Thyroid gland (tissue), 4 donors: Measurements from ENCODE around the gene GRN. TPM values are rescaled to one million over a fixed set of nuclear protein-coding genes. Genes with fewer than 3 reads are reported as not detected.

ENCODE experiments used
- DNase-seq, 2 donors: peaks; one replicate each; pipeline ENCODE4 v3.0.0-alpha.2; 2019
- H3K27ac ChIP-seq, 3 donors: fragments of 200-600 bp; sonication (generic); 1 replicate in 2 of 3; 2 replicates in 1 of 3; pipeline ENCODE4 v1.5.1; 2016 to 2019; ENCODE audit warnings: mild to moderate bottlenecking in 1 of 3, moderate library complexity in 1 of 3
- H3K27me3 ChIP-seq: fragments of 200-600 bp; sonication (generic); one replicate; pipeline ENCODE4 v1.5.1; 2019
- H3K36me3 ChIP-seq, 2 donors: fragments of 200-600 bp; sonication (generic); one replicate each; pipeline ENCODE4 v1.5.1; 2016 to 2019
- H3K4me1 ChIP-seq, 2 donors: fragments of 200-600 bp; sonication (generic); one replicate each; pipeline ENCODE4 v1.5.1; 2017 to 2019
- H3K4me3 ChIP-seq, 3 donors: fragments of 200-600 bp; sonication (generic); replicated peaks in 1 of 3; 1 replicate in 2 of 3; 2 replicates in 1 of 3; pipeline ENCODE4 v1.5.1; 2016; ENCODE audit warnings: mild to moderate bottlenecking in 1 of 3
- H3K9me3 ChIP-seq: fragments of 200-600 bp; sonication (generic); one replicate; pipeline ENCODE4 v1.5.1; 2017
- CTCF ChIP-seq, 6 experiments: fragments of 200-600 bp in 3 of 6; fragments of 450-650 bp in 3 of 6; sonication (generic) in 3 of 6; IDR thresholded peaks; one replicate each; pipeline ENCODE4 v1.5.1; 2016 to 2019; ENCODE audit warnings: antibody characterized with exemption in 6 of 6, mild to moderate bottlenecking in 2 of 6, inconsistent platforms in 1 of 6, moderate library complexity in 1 of 6
- POLR2A ChIP-seq, 2 donors: fragments of 450-650 bp; IDR thresholded peaks; one replicate each; pipeline ENCODE4 v1.6.1; 2017; ENCODE audit warnings: antibody characterized with exemption in 2 of 2, mild to moderate bottlenecking in 2 of 2, moderate library complexity in 1 of 2
- WGBS, 2 donors: methylation state at CpG; one replicate each; pipeline ENCODE4 v1.1.5; 2017; 5-methylcytosine and 5-hydroxymethylcytosine counted together
- intact Hi-C: fragments of 100-400 bp; cut with DNase I; formaldehyde crosslinking; loops from one replicate; pipeline ENCODE4 v1.15.1; 2023
- total RNA-seq, 4 donors: library from RNA; depleted of rRNA; stranded (reverse); fragments of >200 nt; gene quantifications; one replicate each; pipeline ENCODE4 v1.2.3, GENCODE V29; 2016

Gene GRN
- total RNA-seq, 4 donors from 2014 or later = 259 to 292 (median 264) TPM

GRCh38 chr17:44311562-44312181 lies 33.4 kb upstream of the GRN start:
- 94 to 98% methylated on average over 1 to 4 of the region's 5 CpGs for WGBS, 2 donors
- intact Hi-C loops = no loop called here
- Histone ChIP-seq H3K4me3 (no peak overlapping the region), H3K36me3 (no peaks in the 10 kb centered on the region), H3K9me3 (no peaks in the 10 kb centered on the region), H3K27me3 (no peaks in the 10 kb centered on the region), H3K27ac (no peak overlapping the region), H3K4me1 (peaks cover 14 to 39% of the 10 kb centered on the region in 2 donors)
- DNase-seq = no peak
- TF ChIP-seq POLR2A (IDR thresholded peaks at IDR 0.05) = no peak
- TF ChIP-seq CTCF (IDR thresholded peaks at IDR 0.05) = no peak

- DNase-seq = no peak
- H3K36me3 ChIP-seq = no peaks in the 10 kb centered on the region
- intact Hi-C loops = no loop called here
- no peak overlapping the region for H3K4me3 ChIP-seq
- H3K27ac ChIP-seq = no peak overlapping the region
- WGBS, 2 donors = 71 to 77% methylated on average over 16 to 17 of the region's 17 CpGs
- no peaks in the 10 kb centered on the region for H3K9me3 ChIP-seq
- TF ChIP-seq POLR2A (IDR thresholded peaks at IDR 0.05) (no peak), CTCF (IDR thresholded peaks at IDR 0.05) (no peak)
- H3K4me1 ChIP-seq = peaks cover 12 to 33% of the 10 kb centered on the region in 2 donors
- H3K27me3 ChIP-seq = no peaks in the 10 kb centered on the region
Observed at GRCh38 chr17:44312396-44313104, 32.6 kb upstream of the GRN start.

GRCh38 chr17:44314031-44314430 lies 31.1 kb upstream of the GRN start:
- no peak for TF ChIP-seq CTCF (IDR thresholded peaks at IDR 0.05)
- TF ChIP-seq POLR2A (IDR thresholded peaks at IDR 0.05) = no peak
- intact Hi-C loops = no loop called here
- Histone ChIP-seq H3K4me1 (peaks cover under 1 to 19% of the 10 kb centered on the region in 2 donors), H3K27me3 (no peaks in the 10 kb centered on the region), H3K4me3 (no peak overlapping the region), H3K36me3 (no peaks in the 10 kb centered on the region), H3K27ac (no peak overlapping the region), H3K9me3 (no peaks in the 10 kb centered on the region)
- WGBS, 2 donors = 77 to 89% methylated on average over 7 of the region's 7 CpGs
- DNase-seq = no peak

GRCh38 chr17:44314524-44314868 lies 30.6 kb upstream of the GRN start:
- no peaks in the 10 kb centered on the region for H3K27me3 ChIP-seq
- 30 to 45% methylated on average over 7 to 8 of the region's 11 CpGs for WGBS, 2 donors

More at GRCh38 chr17:44314524-44314868, 30.6 kb upstream of the GRN start:
- H3K36me3 ChIP-seq = peaks cover under 1 to 3% of the 10 kb centered on the region in 2 donors
- no peak overlapping the region for H3K27ac ChIP-seq
- TF ChIP-seq CTCF (IDR thresholded peaks at IDR 0.05) = no peak
- TF ChIP-seq POLR2A (IDR thresholded peaks at IDR 0.05) = no peak
- no peak overlapping the region for H3K4me3 ChIP-seq
- peaks cover 0 to 17% of the 10 kb centered on the region in 2 donors for H3K4me1 ChIP-seq
- no peak for DNase-seq
- intact Hi-C loops = no loop called here
- H3K9me3 ChIP-seq = no peaks in the 10 kb centered on the region
